ENCODE data around the gene CD209.

Gene CD209

GRCh38 chr19:7705387-7706187, 41.7 kb downstream of the CD209 start:
- DNase-seq (ENCODE audit: low spot score), result no peak

GRCh38 chr19:7704280-7705060, 42.9 kb downstream of the CD209 start:
- DNase-seq (ENCODE audit: low spot score), result no peak

- no peak for DNase-seq (ENCODE audit: low spot score)
These were observed 44.0 kb downstream of the CD209 start for GRCh38 chr19:7703332-7703731.

- no peak for DNase-seq (ENCODE audit: low spot score)
These were observed 45.5 kb downstream of the CD209 start, which contains the start of gene FCER2 for GRCh38 chr19:7701654-7702457. Gene FCER2, minus strand, starts transcription at chr19:7702131. Its CDS starts 2,371 bp downstream, at chr19:7699760.

GRCh38 chr19:7701049-7701653, 46.2 kb downstream of the CD209 start:
- DNase-seq (ENCODE audit: low spot score), result no peak

- DNase-seq (ENCODE audit: low spot score), result no peak
These were observed 47.6 kb downstream of the CD209 start for GRCh38 chr19:7699417-7700401.

GRCh38 chr19:7699003-7699402, 48.3 kb downstream of the CD209 start:
- DNase-seq (ENCODE audit: low spot score), result no peak

- no peak for DNase-seq (ENCODE audit: low spot score)
These were observed 48.8 kb downstream of the CD209 start for GRCh38 chr19:7698583-7698982.

- DNase-seq (ENCODE audit: low spot score), result no peak
These were observed 49.5 kb downstream of the CD209 start for GRCh38 chr19:7697721-7698287.

- DNase-seq (ENCODE audit: low spot score), result no peak
These were observed 52.8 kb downstream of the CD209 start for GRCh38 chr19:7694499-7694898.

- no peak for DNase-seq (ENCODE audit: low spot score)
These were observed 54.8 kb downstream of the CD209 start for GRCh38 chr19:7692417-7693088.

- DNase-seq (ENCODE audit: low spot score), result no peak
These were observed 55.8 kb downstream of the CD209 start for GRCh38 chr19:7691497-7691896.

- no peak for DNase-seq (ENCODE audit: low spot score)
These were observed 56.5 kb downstream of the CD209 start for GRCh38 chr19:7690779-7691258.
